B cell (primary cell): ENCODE measurements around the gene ANXA4. TPM values are rescaled to one million over a fixed set of nuclear protein-coding genes. Genes with fewer than 3 reads are reported as not detected.

Experiments used
- ATAC-seq: fragments of 200-7000 bp; cut with Tn5 transposase; one replicate; pipeline ENCODE4 v1.10.0; 2021; ENCODE audit warnings: low read depth, mild to moderate bottlenecking, moderate number of reproducible peaks, moderate library complexity
- CTCF ChIA-PET: fragments of 350-600 bp; sonication (Branson Sonifier 250); formaldehyde crosslinking; loops from one replicate; lab custom pipeline; 2021; ENCODE audit warnings: antibody characterized with exemption, inconsistent platforms; lab: Charles Lee
- POLR2A ChIA-PET: fragments of 350-600 bp; sonication (Branson Sonifier 250); formaldehyde crosslinking; loops from one replicate; lab custom pipeline; 2021; ENCODE audit warnings: antibody characterized with exemption; lab: Charles Lee
- DNase-seq: peaks from one replicate; pipeline ENCODE4 v3.0.0; 2013
- H2AFZ ChIP-seq: 2 replicates; pipeline ENCODE4 v1.6.1; 2012; ENCODE audit warnings: mild to moderate bottlenecking, low read depth, low read length; ENCODE audit not compliant: insufficient read depth, poor library complexity, severe bottlenecking
- H3K27ac ChIP-seq, 2 donors: 1 replicate in 1 of 2; 2 replicates in 1 of 2; pipeline ENCODE4 v1.5.1; 2012 to 2013; ENCODE audit warnings: low read length in 2 of 2, mild to moderate bottlenecking in 2 of 2, moderate library complexity in 1 of 2
- H3K27me3 ChIP-seq, 4 experiments: fragments of 200-600 bp in 1 of 4; sonication (generic) in 1 of 4; replicated peaks in 1 of 4; 1 replicate in 2 of 4; 2 replicates in 2 of 4; pipeline versions ENCODE4 v1.6.1 to v1.7.0; 2013 to 2016; ENCODE audit warnings: low read length in 3 of 4, mild to moderate bottlenecking in 2 of 4, mixed read lengths in 1 of 4, moderate library complexity in 1 of 4; ENCODE audit not compliant: insufficient read depth in 4 of 4, control insufficient read depth in 3 of 4; ENCODE audit errors: control extremely low read depth in 1 of 4
- H3K36me3 ChIP-seq, 2 experiments: replicated peaks in 1 of 2; 1 replicate in 1 of 2; 2 replicates in 1 of 2; pipeline versions ENCODE4 v1.6.1 to v1.7.1; 2013; ENCODE audit warnings: low read length in 1 of 2; ENCODE audit not compliant: insufficient read depth in 2 of 2, control insufficient read depth in 1 of 2; ENCODE audit errors: control extremely low read depth in 1 of 2, extremely low read depth in 1 of 2
- H3K4me1 ChIP-seq, 2 donors: fragments of 200-600 bp in 1 of 2; sonication (generic) in 1 of 2; 1 replicate in 1 of 2; 2 replicates in 1 of 2; pipeline versions ENCODE4 v1.5.1 to v1.6.1; 2013 to 2017; ENCODE audit warnings: low read length in 2 of 2; ENCODE audit not compliant: control insufficient read depth in 2 of 2, insufficient read depth in 2 of 2
- H3K4me2 ChIP-seq: replicated peaks from 2 replicates; pipeline ENCODE3; 2012; ENCODE audit warnings: mild to moderate bottlenecking, low read depth, low read length; ENCODE audit not compliant: poor library complexity, severe bottlenecking
- H3K4me3 ChIP-seq, 5 experiments: fragments of 200-600 bp in 1 of 5; sonication (generic) in 1 of 5; 1 replicate in 3 of 5; 2 replicates in 2 of 5; pipeline versions ENCODE4 v1.5.1 to v1.7.0; 2011 to 2016; ENCODE audit warnings: low read length in 4 of 5, mild to moderate bottlenecking in 4 of 5, low read depth in 2 of 5, control low read depth in 1 of 5, moderate library complexity in 1 of 5; ENCODE audit not compliant: insufficient read depth in 1 of 5; ENCODE audit errors: control extremely low read depth in 1 of 5, extremely low read depth in 1 of 5
- H3K79me2 ChIP-seq: fragments of 200-600 bp; sonication (generic); one replicate; pipeline ENCODE4 v1.6.0; 2016; ENCODE audit warnings: low read length; ENCODE audit not compliant: control insufficient read depth, insufficient read depth
- H3K9ac ChIP-seq: fragments of 200-600 bp; sonication (generic); 2 replicates; pipeline ENCODE4 v1.6.1; 2017; ENCODE audit warnings: mild to moderate bottlenecking, low read length, moderate library complexity
- H3K9me3 ChIP-seq, 3 donors: one replicate each; pipeline versions ENCODE4 v1.6.1 to v1.7.1; 2013; ENCODE audit warnings: low read length in 2 of 3; ENCODE audit not compliant: control insufficient read depth in 2 of 3, insufficient read depth in 1 of 3; ENCODE audit errors: control extremely low read depth in 1 of 3
- H4K20me1 ChIP-seq: 2 replicates; pipeline ENCODE4 v1.6.0; 2012; ENCODE audit warnings: mild to moderate bottlenecking, low read length; ENCODE audit not compliant: insufficient read depth, control insufficient read depth, poor library complexity, severe bottlenecking
- H3K27ac Mint-ChIP-seq: one replicate; pipeline ENCODE4 v1.8.0; 2021; ENCODE audit warnings: mixed read lengths
- H3K27me3 Mint-ChIP-seq: one replicate; pipeline ENCODE4 v1.8.0; 2021; ENCODE audit warnings: mixed read lengths
- H3K4me1 Mint-ChIP-seq: one replicate; pipeline ENCODE4 v1.8.0; 2021; ENCODE audit warnings: mixed read lengths
- H3K4me3 Mint-ChIP-seq: one replicate; pipeline ENCODE4 v1.8.0; 2021; ENCODE audit warnings: mixed read lengths
- H3K9me3 Mint-ChIP-seq: one replicate; pipeline ENCODE4 v1.8.0; 2022; ENCODE audit warnings: mixed read lengths; ENCODE audit not compliant: insufficient read depth
- EZH2 ChIP-seq: IDR thresholded peaks from 2 replicates; pipeline ENCODE4 v1.6.1; 2012; ENCODE audit warnings: borderline replicate concordance, low read depth, mild to moderate bottlenecking, moderate library complexity, low read length; ENCODE audit not compliant: insufficient read depth, poor library complexity, severe bottlenecking
- WGBS: methylation state at CpG from one replicate; pipeline ENCODE4 v1.1.5; 2013; ENCODE audit warnings: missing lambda C conversion rate; ENCODE audit not compliant: insufficient coverage; 5-methylcytosine and 5-hydroxymethylcytosine counted together
- intact Hi-C: fragments of 100-400 bp; cut with micrococcal nuclease; formaldehyde crosslinking; loops from one replicate; pipeline ENCODE4 v1.10.0; 2022
- polyA plus RNA-seq: library from polyadenylated mRNA; depleted of rRNA; stranded (reverse); fragments of >200 nt; gene quantifications from 2 replicates; pipeline ENCODE4 v1.2.3, GENCODE V29; 2012
- total RNA-seq, 2 donors: library from RNA; stranded (reverse); fragments of 120-200 nt in 1 of 2; gene quantifications; 1 replicate in 1 of 2; 2 replicates in 1 of 2; pipeline versions ENCODE4 v1.2.3 to v1.2.4, GENCODE V29; 2013 to 2022
- TF ChIP-seq, protein P1 (sequence below): fragments of 200-600 bp; IDR thresholded peaks from one replicate; pipeline ENCODE4 v1.8.0; 2022; ENCODE audit warnings: antibody characterized with exemption, mild to moderate bottlenecking

ANXA4 gene
- total and polyA plus RNA-seq, 2 donors (not counting 1 experiment from before 2014, with no cell fraction given) = 28.4 to 61.7 TPM

DNA sequence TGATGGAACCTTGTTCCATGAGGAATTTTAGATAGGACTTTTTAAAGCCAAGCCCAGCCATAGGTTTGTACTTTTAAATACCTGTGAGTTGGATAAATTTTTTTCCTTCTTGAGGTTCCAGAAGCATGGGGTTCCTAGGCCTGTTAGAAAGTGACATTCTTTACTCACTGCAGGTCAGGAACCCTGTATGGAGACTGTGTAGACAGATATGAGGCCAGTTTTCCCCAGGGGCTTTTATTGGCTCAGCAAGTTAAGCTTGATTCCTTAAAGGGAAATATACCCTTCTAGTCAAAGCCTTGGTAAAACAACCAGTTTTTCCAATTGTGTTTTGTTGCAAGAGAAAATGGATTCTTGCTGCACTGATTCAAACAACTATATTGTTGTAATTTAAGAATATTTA, 49.1 kb downstream of the ANXA4 start:
- H3K4me1 Mint-ChIP-seq = peaks cover 37% of the 10 kb centered on the region
- ATAC-seq = no peak
- no peak overlapping the region for H3K4me3 ChIP-seq
- no peaks in the 10 kb centered on the region for H4K20me1 ChIP-seq
- CTCF ChIA-PET = interaction anchor here (1.0 to 3.1 kb wide), 4 partner anchors 8 to 67 kb away, joined by 3 to 26 read pairs (median 14); no protein-coding TSS in a partner anchor
- H3K27me3 ChIP-seq = no peaks in the 10 kb centered on the region
- peak overlapping the region; percentile 75 for H3K4me2 ChIP-seq
- H3K9me3 Mint-ChIP-seq = no peaks in the 10 kb centered on the region
- no peaks in the 10 kb centered on the region for H3K27me3 Mint-ChIP-seq
- peak overlapping the region in 1 of 2 donors; percentile 85 for H3K27ac ChIP-seq
- POLR2A ChIA-PET = no interaction called here
- peak overlapping the region; percentile 84 for H3K4me3 Mint-ChIP-seq
- H3K27ac Mint-ChIP-seq = no peak overlapping the region
- no peak for TF ChIP-seq EZH2
- TF ChIP-seq, protein P1, sequence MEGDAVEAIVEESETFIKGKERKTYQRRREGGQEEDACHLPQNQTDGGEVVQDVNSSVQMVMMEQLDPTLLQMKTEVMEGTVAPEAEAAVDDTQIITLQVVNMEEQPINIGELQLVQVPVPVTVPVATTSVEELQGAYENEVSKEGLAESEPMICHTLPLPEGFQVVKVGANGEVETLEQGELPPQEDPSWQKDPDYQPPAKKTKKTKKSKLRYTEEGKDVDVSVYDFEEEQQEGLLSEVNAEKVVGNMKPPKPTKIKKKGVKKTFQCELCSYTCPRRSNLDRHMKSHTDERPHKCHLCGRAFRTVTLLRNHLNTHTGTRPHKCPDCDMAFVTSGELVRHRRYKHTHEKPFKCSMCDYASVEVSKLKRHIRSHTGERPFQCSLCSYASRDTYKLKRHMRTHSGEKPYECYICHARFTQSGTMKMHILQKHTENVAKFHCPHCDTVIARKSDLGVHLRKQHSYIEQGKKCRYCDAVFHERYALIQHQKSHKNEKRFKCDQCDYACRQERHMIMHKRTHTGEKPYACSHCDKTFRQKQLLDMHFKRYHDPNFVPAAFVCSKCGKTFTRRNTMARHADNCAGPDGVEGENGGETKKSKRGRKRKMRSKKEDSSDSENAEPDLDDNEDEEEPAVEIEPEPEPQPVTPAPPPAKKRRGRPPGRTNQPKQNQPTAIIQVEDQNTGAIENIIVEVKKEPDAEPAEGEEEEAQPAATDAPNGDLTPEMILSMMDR = no peak
- H3K9ac ChIP-seq = peak overlapping the region; percentile 65
- intact Hi-C loops = no loop called here
- peaks cover 0 to 7% of the 10 kb centered on the region in 2 experiments for H3K36me3 ChIP-seq
- peaks cover 5% of the 10 kb centered on the region for H3K79me2 ChIP-seq
- H3K9me3 ChIP-seq = no peaks in the 10 kb centered on the region
- no peak for DNase-seq
- peaks cover 32 to 40% of the 10 kb centered on the region in 2 donors for H3K4me1 ChIP-seq
- peak overlapping the region; percentile 77 for H2AFZ ChIP-seq

DNA sequence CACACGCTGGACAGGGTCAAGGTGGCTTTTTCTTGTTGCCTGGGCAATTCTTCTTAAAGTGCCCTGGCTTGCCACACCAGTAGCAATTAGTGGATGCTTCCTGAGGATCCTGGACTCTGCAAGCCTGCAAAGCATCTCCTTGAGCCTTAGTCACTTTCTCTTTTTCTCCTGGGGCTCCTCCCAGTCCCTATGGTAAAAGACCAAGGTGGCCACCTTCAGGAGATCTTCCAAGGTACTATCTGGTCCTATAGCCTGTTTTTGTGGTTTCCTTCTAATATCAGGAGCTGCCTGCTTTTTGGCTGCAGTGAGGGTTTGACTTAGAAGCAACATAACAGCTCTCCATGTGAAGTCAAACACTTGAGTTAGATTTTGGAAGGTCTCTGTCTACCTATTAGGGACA, 54.2 kb downstream of the ANXA4 start:
- Histone ChIP-seq H2AFZ (no peak overlapping the region), H3K9me3 (no peaks in the 10 kb centered on the region), H3K79me2 (peaks cover 12% of the 10 kb centered on the region), H3K9ac (no peak overlapping the region), H3K4me1 (peaks cover 31 to 44% of the 10 kb centered on the region in 2 donors), H3K27me3 (no peaks in the 10 kb centered on the region), H3K4me2 (no peak overlapping the region), H3K36me3 (peaks cover 0 to 2% of the 10 kb centered on the region in 2 experiments), H4K20me1 (no peaks in the 10 kb centered on the region), H3K27ac (no peak overlapping the region), H3K4me3 (no peak overlapping the region)
- no peak overlapping the region for H3K27ac Mint-ChIP-seq
- DNase-seq (no peak), ATAC-seq (no peak)
- TF ChIP-seq, protein P1 = no peak
- TF ChIP-seq EZH2 = no peak
- H3K4me3 Mint-ChIP-seq = no peak overlapping the region
- POLR2A ChIA-PET = no interaction called here
- peaks cover 38% of the 10 kb centered on the region for H3K4me1 Mint-ChIP-seq
- CTCF ChIA-PET = interaction anchor here (1.7 kb wide), 1 partner anchor 71 kb away, joined by 7 read pairs; no protein-coding TSS in a partner anchor
- 91% methylated on average over 1 of the region's 1 CpG for WGBS
- no peaks in the 10 kb centered on the region for H3K27me3 Mint-ChIP-seq
- intact Hi-C loops = no loop called here
- H3K9me3 Mint-ChIP-seq = no peaks in the 10 kb centered on the region
